ENCODE measurements around the gene MLLT6. TPM values are rescaled to one million over a fixed set of nuclear protein-coding genes. Genes with fewer than 3 reads are reported as not detected.

The MLLT6 gene
- total RNA-seq, 1 experiment from 2014 or later: 24.7 TPM

- POLR2A ChIA-PET (ENCODE audit: unreplicated experiment): no interaction called here
- ATAC-seq (no peak), DNase-seq (no peak)
- no peak overlapping the region for H2AFZ ChIP-seq (ENCODE audit: low read length)
- H3K36me3 ChIP-seq (ENCODE audit: low read depth, low read length): no peaks in the 10 kb centered on the region
- CTCF ChIA-PET: interaction anchor here (0.6 kb wide), 1 partner anchor 292 kb away, joined by 4 read pairs; no protein-coding TSS in a partner anchor
- H3K9me2 ChIP-seq (replicated peaks; ENCODE audit: low read length): no peaks in the 10 kb centered on the region
- no peaks in the 10 kb centered on the region for H3F3A ChIP-seq (ENCODE audit: low read length, unreplicated experiment)
- TF ChIP-seq, protein P1, sequence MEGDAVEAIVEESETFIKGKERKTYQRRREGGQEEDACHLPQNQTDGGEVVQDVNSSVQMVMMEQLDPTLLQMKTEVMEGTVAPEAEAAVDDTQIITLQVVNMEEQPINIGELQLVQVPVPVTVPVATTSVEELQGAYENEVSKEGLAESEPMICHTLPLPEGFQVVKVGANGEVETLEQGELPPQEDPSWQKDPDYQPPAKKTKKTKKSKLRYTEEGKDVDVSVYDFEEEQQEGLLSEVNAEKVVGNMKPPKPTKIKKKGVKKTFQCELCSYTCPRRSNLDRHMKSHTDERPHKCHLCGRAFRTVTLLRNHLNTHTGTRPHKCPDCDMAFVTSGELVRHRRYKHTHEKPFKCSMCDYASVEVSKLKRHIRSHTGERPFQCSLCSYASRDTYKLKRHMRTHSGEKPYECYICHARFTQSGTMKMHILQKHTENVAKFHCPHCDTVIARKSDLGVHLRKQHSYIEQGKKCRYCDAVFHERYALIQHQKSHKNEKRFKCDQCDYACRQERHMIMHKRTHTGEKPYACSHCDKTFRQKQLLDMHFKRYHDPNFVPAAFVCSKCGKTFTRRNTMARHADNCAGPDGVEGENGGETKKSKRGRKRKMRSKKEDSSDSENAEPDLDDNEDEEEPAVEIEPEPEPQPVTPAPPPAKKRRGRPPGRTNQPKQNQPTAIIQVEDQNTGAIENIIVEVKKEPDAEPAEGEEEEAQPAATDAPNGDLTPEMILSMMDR (conservative IDR thresholded peaks at IDR 0.05; ENCODE audit: low read depth, low read length): no peak
- TF ChIP-seq EZH2 (IDR thresholded peaks at IDR 0.05; ENCODE audit: low read length, unreplicated experiment): no peak
- BruUV-seq (replicated peaks): no TSS peak
- no peaks in the 10 kb centered on the region for H3K79me2 ChIP-seq (ENCODE audit: low read length)
- no peaks in the 10 kb centered on the region for H3K9me3 ChIP-seq (ENCODE audit: low read length)
- H3K27me3 ChIP-seq (ENCODE audit: low read length): no peaks in the 10 kb centered on the region
- H3K4me1 ChIP-seq (ENCODE audit: insufficient read depth, low read length): no peaks in the 10 kb centered on the region
- no peak overlapping the region for H3K27ac ChIP-seq (ENCODE audit: low read length)
- no peaks in the 10 kb centered on the region for H4K20me1 ChIP-seq (ENCODE audit: low read length)
- H3K4me2 ChIP-seq (ENCODE audit: low read length): no peak overlapping the region
- H3K9ac ChIP-seq (ENCODE audit: low read length): no peak overlapping the region
- intact Hi-C loops (cut with micrococcal nuclease): no loop called here
- H3K4me3 ChIP-seq (ENCODE audit: low read length): no peak overlapping the region
Observed at GRCh38 chr17:38691154-38691553, 13.9 kb upstream of the MLLT6 start.

DNA sequence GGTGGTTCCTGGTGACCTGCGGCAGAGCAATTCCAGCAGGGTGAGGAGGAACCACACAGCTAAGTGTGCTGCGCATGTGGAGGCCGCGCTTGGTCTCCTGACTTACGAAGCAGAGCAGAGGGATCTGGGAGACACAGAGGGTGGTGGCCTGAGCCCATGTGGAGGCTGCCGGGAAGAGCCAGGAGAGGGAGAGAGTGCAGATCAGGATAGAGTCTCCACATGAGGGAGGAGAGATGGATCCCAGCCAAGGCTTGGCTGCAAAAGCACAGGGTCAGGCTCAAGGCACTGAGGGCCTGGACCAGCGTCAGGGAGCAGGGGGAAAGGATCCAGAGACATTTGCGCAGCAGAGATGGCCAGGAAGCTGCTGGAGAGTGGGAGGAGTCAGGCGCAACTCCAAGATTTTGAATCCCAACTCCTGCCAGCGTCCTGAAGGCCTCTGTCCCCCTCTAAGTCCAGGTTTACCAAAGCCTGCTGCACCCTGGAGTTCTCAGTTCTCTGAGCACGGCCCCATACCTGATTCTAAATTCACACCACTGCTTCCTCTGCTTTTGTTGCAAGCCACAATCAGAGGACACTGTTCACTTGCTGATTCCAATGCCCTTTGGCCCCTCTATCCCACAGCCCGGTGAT lies 11.3 kb upstream of the MLLT6 start:
- Histone ChIP-seq H3K27ac (ENCODE audit: low read length) (no peak overlapping the region), H3K9ac (ENCODE audit: low read length) (no peak overlapping the region), H2AFZ (ENCODE audit: low read length) (no peak overlapping the region), H3K36me3 (ENCODE audit: low read depth, low read length) (no peaks in the 10 kb centered on the region), H3K4me3 (ENCODE audit: low read length) (no peak overlapping the region), H3K79me2 (ENCODE audit: low read length) (no peaks in the 10 kb centered on the region), H3K9me3 (ENCODE audit: low read length) (no peaks in the 10 kb centered on the region), H3K9me2 (replicated peaks; ENCODE audit: low read length) (no peaks in the 10 kb centered on the region), H3K4me1 (ENCODE audit: insufficient read depth, low read length) (no peaks in the 10 kb centered on the region), H3F3A (ENCODE audit: low read length, unreplicated experiment) (no peaks in the 10 kb centered on the region), H3K4me2 (ENCODE audit: low read length) (no peak overlapping the region), H4K20me1 (ENCODE audit: low read length) (no peaks in the 10 kb centered on the region), H3K27me3 (ENCODE audit: low read length) (no peaks in the 10 kb centered on the region)
- POLR2A ChIA-PET (ENCODE audit: unreplicated experiment): no interaction called here
- CTCF ChIA-PET: no interaction called here
- no peak for TF ChIP-seq EZH2phosphoT487 (IDR thresholded peaks at IDR 0.05; ENCODE audit: borderline replicate concordance, low read length)
- no peak for TF ChIP-seq EZH2 (IDR thresholded peaks at IDR 0.05; ENCODE audit: low read length, unreplicated experiment)
- TF ChIP-seq, protein P1 (conservative IDR thresholded peaks at IDR 0.05; ENCODE audit: low read depth, low read length): no peak
- ATAC-seq (no peak), DNase-seq (no peak)
- intact Hi-C loops (cut with micrococcal nuclease): no loop called here
- no TSS peak for BruUV-seq (replicated peaks)

DNA sequence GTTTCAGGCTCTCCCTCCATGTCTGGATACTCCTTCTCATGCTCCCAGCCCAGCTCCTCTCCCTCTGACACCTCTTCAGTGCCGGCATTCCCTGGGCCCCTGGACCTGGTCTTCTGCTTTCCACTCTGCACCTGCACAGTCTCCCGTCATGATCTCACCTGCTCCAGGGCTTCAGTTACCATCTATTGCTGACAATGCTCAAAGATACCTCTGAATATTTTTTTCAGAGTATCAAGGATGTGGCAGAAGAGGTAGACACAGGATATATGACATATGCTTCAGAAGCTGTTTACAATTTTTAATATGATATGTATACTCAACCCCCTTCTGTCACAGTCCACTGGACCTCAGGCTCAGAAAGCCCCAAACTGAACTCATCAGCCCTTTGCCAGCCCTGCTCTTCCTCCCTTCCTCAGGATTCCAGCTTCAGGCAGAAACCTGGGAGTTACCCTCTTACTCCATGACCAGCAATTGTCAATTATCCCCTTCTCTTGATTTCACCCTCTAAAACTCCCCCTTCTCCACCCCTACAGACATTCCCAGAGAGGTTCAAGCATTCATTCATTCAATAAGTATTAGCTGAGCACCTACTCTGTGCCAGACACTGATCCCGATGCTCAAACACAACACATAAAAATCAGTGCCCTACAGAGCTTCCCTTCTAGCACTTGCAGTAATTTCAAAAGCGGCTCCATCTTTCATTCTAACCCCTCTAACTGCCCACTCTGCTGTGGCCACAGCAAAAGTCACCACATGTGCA lies 7.8 kb upstream of the MLLT6 start:
- Histone ChIP-seq H3K9me2 (replicated peaks; ENCODE audit: low read length) (no peaks in the 10 kb centered on the region), H3K79me2 (ENCODE audit: low read length) (no peaks in the 10 kb centered on the region), H3K4me2 (ENCODE audit: low read length) (no peak overlapping the region), H3K27ac (ENCODE audit: low read length) (no peak overlapping the region), H3K4me1 (ENCODE audit: insufficient read depth, low read length) (peaks cover 6% of the 10 kb centered on the region; the same call in 1 of the 2 replicates), H3F3A (ENCODE audit: low read length, unreplicated experiment) (no peaks in the 10 kb centered on the region), H3K4me3 (ENCODE audit: low read length) (no peak overlapping the region), H3K27me3 (ENCODE audit: low read length) (no peaks in the 10 kb centered on the region), H4K20me1 (ENCODE audit: low read length) (no peaks in the 10 kb centered on the region), H3K36me3 (ENCODE audit: low read depth, low read length) (no peaks in the 10 kb centered on the region), H2AFZ (ENCODE audit: low read length) (no peak overlapping the region), H3K9me3 (ENCODE audit: low read length) (no peaks in the 10 kb centered on the region), H3K9ac (ENCODE audit: low read length) (no peak overlapping the region)
- DNase-seq: no peak
- POLR2A ChIA-PET (ENCODE audit: unreplicated experiment): no interaction called here
- intact Hi-C loops (cut with micrococcal nuclease): no loop called here
- TF ChIP-seq EZH2phosphoT487 (IDR thresholded peaks at IDR 0.05; ENCODE audit: borderline replicate concordance, low read length) (no peak), EZH2 (IDR thresholded peaks at IDR 0.05; ENCODE audit: low read length, unreplicated experiment) (no peak)
- TF ChIP-seq, protein P1 (conservative IDR thresholded peaks at IDR 0.05; ENCODE audit: low read depth, low read length): no peak
- no TSS peak for BruUV-seq (replicated peaks)
- no peak for ATAC-seq
- CTCF ChIA-PET: no interaction called here
